HL-60 (cell line): Measurements from ENCODE around the gene PRKCE.

Source experiments
- DNase-seq, 2 experiments: peaks; one replicate each; pipeline ENCODE4 v3.0.0-alpha.2; 2010 to 2020; ENCODE audit warnings: low read depth in 1 of 2, low spot score in 1 of 2
- H3K27ac ChIP-seq: fragments of 250-450 bp; sonication (Bioruptor Pico); replicated peaks from 2 replicates; pipeline ENCODE4 v1.5.1; 2020; ENCODE audit warnings: mild to moderate bottlenecking, moderate library complexity
- H3K27me3 ChIP-seq: fragments of 250-450 bp; sonication (Bioruptor Pico); 2 replicates; pipeline ENCODE4 v1.5.1; 2021; ENCODE audit warnings: mild to moderate bottlenecking, moderate library complexity; ENCODE audit not compliant: insufficient read depth, poor library complexity, severe bottlenecking
- H3K4me3 ChIP-seq: replicated peaks from 2 replicates; pipeline ENCODE4 v1.5.1; 2011; ENCODE audit warnings: mild to moderate bottlenecking, control low read depth, low read length; ENCODE audit not compliant: insufficient read depth
- GABPA ChIP-seq: IDR thresholded peaks from 2 replicates; pipeline ENCODE4 v1.6.1; 2012; ENCODE audit warnings: low read depth
- POLR2AphosphoS5 ChIP-seq: IDR thresholded peaks from 2 replicates; pipeline ENCODE4 v1.6.1; 2012; ENCODE audit warnings: low read depth
- SPI1 ChIP-seq: IDR thresholded peaks from 2 replicates; pipeline ENCODE4 v1.6.1; 2012; ENCODE audit warnings: low read depth, mild to moderate bottlenecking, borderline replicate concordance
- TF ChIP-seq, protein P1 (sequence below): IDR thresholded peaks from 2 replicates; pipeline ENCODE4 v1.6.1; 2012; ENCODE audit warnings: low read depth; ENCODE audit not compliant: insufficient replicate concordance
- TF ChIP-seq, protein P2 (sequence below): IDR thresholded peaks from one replicate; pipeline ENCODE4 v1.5.1; 2011; ENCODE audit warnings: low read length, control low read depth, inconsistent platforms; ENCODE audit not compliant: insufficient read depth

Gene PRKCE

DNA sequence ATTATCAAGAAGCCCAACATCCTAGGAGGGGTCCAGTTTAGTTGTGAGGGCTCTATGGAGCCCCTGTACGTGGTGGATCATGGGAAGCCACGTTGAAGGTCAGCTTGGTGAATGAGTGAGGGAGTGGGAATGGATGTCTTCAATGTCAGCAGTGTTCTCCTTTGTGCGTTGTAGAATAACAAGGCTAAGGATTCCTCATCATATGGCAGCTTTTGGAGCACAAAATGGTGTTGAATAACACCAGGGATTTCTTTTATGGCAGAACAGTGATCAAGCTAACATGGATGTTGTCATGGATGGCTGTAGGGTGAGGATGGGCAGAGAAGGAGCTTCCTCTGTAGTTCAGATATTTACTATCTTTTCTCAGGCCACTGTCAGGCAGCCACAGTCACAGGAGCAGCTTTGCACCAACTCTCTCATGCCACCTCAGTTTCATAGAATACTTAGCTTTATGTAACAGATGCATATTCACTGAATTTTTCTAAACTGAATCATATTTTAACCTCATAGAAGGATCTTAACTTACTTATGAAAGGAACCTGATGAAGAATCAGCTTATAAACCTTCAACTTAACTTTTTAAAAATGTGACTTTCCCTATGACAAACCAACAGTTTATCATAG is 361.3 kb downstream of the PRKCE start:
- TF ChIP-seq, protein P1, sequence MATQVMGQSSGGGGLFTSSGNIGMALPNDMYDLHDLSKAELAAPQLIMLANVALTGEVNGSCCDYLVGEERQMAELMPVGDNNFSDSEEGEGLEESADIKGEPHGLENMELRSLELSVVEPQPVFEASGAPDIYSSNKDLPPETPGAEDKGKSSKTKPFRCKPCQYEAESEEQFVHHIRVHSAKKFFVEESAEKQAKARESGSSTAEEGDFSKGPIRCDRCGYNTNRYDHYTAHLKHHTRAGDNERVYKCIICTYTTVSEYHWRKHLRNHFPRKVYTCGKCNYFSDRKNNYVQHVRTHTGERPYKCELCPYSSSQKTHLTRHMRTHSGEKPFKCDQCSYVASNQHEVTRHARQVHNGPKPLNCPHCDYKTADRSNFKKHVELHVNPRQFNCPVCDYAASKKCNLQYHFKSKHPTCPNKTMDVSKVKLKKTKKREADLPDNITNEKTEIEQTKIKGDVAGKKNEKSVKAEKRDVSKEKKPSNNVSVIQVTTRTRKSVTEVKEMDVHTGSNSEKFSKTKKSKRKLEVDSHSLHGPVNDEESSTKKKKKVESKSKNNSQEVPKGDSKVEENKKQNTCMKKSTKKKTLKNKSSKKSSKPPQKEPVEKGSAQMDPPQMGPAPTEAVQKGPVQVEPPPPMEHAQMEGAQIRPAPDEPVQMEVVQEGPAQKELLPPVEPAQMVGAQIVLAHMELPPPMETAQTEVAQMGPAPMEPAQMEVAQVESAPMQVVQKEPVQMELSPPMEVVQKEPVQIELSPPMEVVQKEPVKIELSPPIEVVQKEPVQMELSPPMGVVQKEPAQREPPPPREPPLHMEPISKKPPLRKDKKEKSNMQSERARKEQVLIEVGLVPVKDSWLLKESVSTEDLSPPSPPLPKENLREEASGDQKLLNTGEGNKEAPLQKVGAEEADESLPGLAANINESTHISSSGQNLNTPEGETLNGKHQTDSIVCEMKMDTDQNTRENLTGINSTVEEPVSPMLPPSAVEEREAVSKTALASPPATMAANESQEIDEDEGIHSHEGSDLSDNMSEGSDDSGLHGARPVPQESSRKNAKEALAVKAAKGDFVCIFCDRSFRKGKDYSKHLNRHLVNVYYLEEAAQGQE = no peak
- no peak overlapping the region for H3K27ac ChIP-seq
- H3K4me3 ChIP-seq = no peak overlapping the region
- DNase-seq = no peak
- no peaks in the 10 kb centered on the region for H3K27me3 ChIP-seq

DNA sequence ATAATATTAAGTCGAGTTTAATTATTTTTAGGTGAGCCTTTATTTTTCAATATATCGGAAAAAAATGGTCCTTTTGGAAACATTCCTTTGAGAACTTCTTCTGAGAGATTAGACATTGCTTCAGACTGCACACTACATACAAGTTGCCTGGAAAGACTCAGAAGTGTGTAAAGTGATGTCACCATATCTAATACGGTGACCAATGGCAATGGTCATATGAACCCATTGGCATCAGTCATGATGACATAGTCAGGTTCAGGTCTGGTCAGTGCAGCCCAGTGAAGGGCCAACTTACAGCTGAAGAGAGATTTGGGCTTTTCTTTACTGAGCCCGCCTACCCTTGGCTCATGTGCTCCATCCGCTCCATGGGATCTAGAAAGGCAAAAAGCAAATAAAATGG is 362.3 kb downstream of the PRKCE start:
- no peaks in the 10 kb centered on the region for H3K27me3 ChIP-seq
- TF ChIP-seq POLR2AphosphoS5 (no peak), GABPA (no peak), SPI1 (no peak)
- TF ChIP-seq, protein P2, sequence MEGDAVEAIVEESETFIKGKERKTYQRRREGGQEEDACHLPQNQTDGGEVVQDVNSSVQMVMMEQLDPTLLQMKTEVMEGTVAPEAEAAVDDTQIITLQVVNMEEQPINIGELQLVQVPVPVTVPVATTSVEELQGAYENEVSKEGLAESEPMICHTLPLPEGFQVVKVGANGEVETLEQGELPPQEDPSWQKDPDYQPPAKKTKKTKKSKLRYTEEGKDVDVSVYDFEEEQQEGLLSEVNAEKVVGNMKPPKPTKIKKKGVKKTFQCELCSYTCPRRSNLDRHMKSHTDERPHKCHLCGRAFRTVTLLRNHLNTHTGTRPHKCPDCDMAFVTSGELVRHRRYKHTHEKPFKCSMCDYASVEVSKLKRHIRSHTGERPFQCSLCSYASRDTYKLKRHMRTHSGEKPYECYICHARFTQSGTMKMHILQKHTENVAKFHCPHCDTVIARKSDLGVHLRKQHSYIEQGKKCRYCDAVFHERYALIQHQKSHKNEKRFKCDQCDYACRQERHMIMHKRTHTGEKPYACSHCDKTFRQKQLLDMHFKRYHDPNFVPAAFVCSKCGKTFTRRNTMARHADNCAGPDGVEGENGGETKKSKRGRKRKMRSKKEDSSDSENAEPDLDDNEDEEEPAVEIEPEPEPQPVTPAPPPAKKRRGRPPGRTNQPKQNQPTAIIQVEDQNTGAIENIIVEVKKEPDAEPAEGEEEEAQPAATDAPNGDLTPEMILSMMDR = no peak
- TF ChIP-seq, protein P1 = no peak
- H3K27ac ChIP-seq = no peak overlapping the region
- no peak overlapping the region for H3K4me3 ChIP-seq
- DNase-seq = no peak

DNA sequence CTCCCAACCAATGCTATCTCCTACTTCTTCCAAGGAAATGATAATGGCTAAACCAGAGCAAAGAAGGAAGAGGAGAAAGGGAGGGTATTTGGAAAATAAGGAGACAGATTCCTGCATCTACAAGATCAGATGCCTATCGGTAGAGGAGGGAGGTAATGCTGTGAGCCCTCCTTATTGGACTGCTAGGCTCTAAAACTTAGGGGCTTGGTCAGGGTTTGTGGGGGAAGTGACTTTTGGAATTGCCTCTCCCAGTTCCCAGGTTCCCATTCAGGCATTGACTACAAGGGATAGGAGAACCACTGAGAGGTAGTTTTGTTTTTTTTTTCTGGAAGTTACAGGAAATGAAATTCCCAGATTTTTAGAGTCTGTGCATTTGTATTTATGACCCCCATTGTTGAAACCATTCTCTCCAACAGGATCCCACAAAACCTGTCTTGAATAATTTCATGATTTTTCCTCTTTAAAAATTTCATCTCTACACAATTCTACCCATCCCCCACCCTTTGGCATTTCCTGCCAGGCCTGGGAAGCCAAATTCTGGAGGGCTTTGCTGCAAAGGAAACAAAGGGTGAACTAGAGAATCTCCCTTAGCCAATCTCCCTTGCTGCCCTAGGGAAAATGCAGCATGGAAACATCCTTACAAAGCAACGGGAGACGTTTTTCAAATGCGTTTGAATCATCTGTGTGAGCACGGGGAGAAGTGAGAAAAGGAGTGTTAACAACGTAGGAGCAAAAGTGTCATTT is 363.6 kb downstream of the PRKCE start:
- DNase-seq = no peak
- H3K27ac ChIP-seq = no peak overlapping the region
- no peaks in the 10 kb centered on the region for H3K27me3 ChIP-seq
- TF ChIP-seq SPI1 (no peak), POLR2AphosphoS5 (no peak)
- TF ChIP-seq, protein P2 = no peak
- TF ChIP-seq, protein P1 = no peak
- H3K4me3 ChIP-seq = no peak overlapping the region
